ENCODE data around the gene WDR35. TPM values are rescaled to one million over a fixed set of nuclear protein-coding genes. Genes with fewer than 3 reads are reported as not detected.
A peak's percentile ranks its signal among the peaks of the same experiment; 100 is the strongest.

WDR35 gene
- total RNA-seq, 1 experiment from 2014 or later = 15.5 TPM

- TF ChIP-seq, protein P1, sequence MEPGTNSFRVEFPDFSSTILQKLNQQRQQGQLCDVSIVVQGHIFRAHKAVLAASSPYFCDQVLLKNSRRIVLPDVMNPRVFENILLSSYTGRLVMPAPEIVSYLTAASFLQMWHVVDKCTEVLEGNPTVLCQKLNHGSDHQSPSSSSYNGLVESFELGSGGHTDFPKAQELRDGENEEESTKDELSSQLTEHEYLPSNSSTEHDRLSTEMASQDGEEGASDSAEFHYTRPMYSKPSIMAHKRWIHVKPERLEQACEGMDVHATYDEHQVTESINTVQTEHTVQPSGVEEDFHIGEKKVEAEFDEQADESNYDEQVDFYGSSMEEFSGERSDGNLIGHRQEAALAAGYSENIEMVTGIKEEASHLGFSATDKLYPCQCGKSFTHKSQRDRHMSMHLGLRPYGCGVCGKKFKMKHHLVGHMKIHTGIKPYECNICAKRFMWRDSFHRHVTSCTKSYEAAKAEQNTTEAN (CRISPR knock-in tag; IDR thresholded peaks at IDR 0.05) = peak; percentile 72; the same call in 1 of the 2 replicates
- TF ChIP-seq AFF4 (CRISPR knock-in tag; IDR thresholded peaks at IDR 0.05; ENCODE audit: borderline replicate concordance) (0 out of 2 replicates have a peak, but pooled peaks have one; percentile 67), GABPB1 (CRISPR knock-in tag; IDR thresholded peaks at IDR 0.05) (peak; percentile 45; the same call in 1 of the 2 replicates), ZNF232 (CRISPR knock-in tag; IDR thresholded peaks at IDR 0.05) (0 out of 2 replicates have a peak, but pooled peaks have one; percentile 67), MAX (CRISPR knock-in tag; IDR thresholded peaks at IDR 0.05) (peak; percentile 65), ZNF121 (CRISPR knock-in tag; IDR thresholded peaks at IDR 0.05) (peak; percentile 98), ZNF423 (CRISPR knock-in tag; IDR thresholded peaks at IDR 0.05) (peak; percentile 12), TEAD1 (CRISPR knock-in tag; IDR thresholded peaks at IDR 0.05) (peak; percentile 24; the same call in 1 of the 2 replicates), CREM (CRISPR knock-in tag; IDR thresholded peaks at IDR 0.05) (peak; percentile 55; the same call in 1 of the 2 replicates), ZNF425 (CRISPR knock-in tag; conservative IDR thresholded peaks at IDR 0.05) (no peak), CBFB (CRISPR knock-in tag; IDR thresholded peaks at IDR 0.05; ENCODE audit: low read depth) (0 out of 2 replicates have a peak, but pooled peaks have one; percentile 71)
- TF ChIP-seq, protein P2, sequence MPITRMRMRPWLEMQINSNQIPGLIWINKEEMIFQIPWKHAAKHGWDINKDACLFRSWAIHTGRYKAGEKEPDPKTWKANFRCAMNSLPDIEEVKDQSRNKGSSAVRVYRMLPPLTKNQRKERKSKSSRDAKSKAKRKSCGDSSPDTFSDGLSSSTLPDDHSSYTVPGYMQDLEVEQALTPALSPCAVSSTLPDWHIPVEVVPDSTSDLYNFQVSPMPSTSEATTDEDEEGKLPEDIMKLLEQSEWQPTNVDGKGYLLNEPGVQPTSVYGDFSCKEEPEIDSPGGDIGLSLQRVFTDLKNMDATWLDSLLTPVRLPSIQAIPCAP (CRISPR knock-in tag; IDR thresholded peaks at IDR 0.05) = no peak
- TF ChIP-seq, protein P3, sequence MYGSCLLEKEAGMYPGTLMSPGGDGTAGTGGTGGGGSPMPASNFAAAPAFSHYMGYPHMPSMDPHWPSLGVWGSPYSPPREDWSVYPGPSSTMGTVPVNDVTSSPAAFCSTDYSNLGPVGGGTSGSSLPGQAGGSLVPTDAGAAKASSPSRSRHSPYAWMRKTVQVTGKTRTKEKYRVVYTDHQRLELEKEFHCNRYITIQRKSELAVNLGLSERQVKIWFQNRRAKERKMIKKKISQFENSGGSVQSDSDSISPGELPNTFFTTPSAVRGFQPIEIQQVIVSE (CRISPR knock-in tag; IDR thresholded peaks at IDR 0.05; ENCODE audit: borderline replicate concordance) = no peak
- TF ChIP-seq, protein P4, sequence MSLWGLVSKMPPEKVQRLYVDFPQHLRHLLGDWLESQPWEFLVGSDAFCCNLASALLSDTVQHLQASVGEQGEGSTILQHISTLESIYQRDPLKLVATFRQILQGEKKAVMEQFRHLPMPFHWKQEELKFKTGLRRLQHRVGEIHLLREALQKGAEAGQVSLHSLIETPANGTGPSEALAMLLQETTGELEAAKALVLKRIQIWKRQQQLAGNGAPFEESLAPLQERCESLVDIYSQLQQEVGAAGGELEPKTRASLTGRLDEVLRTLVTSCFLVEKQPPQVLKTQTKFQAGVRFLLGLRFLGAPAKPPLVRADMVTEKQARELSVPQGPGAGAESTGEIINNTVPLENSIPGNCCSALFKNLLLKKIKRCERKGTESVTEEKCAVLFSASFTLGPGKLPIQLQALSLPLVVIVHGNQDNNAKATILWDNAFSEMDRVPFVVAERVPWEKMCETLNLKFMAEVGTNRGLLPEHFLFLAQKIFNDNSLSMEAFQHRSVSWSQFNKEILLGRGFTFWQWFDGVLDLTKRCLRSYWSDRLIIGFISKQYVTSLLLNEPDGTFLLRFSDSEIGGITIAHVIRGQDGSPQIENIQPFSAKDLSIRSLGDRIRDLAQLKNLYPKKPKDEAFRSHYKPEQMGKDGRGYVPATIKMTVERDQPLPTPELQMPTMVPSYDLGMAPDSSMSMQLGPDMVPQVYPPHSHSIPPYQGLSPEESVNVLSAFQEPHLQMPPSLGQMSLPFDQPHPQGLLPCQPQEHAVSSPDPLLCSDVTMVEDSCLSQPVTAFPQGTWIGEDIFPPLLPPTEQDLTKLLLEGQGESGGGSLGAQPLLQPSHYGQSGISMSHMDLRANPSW (CRISPR knock-in tag; conservative IDR thresholded peaks at IDR 0.05; ENCODE audit: low read depth) = no peak
- TF ChIP-seq, protein P5, sequence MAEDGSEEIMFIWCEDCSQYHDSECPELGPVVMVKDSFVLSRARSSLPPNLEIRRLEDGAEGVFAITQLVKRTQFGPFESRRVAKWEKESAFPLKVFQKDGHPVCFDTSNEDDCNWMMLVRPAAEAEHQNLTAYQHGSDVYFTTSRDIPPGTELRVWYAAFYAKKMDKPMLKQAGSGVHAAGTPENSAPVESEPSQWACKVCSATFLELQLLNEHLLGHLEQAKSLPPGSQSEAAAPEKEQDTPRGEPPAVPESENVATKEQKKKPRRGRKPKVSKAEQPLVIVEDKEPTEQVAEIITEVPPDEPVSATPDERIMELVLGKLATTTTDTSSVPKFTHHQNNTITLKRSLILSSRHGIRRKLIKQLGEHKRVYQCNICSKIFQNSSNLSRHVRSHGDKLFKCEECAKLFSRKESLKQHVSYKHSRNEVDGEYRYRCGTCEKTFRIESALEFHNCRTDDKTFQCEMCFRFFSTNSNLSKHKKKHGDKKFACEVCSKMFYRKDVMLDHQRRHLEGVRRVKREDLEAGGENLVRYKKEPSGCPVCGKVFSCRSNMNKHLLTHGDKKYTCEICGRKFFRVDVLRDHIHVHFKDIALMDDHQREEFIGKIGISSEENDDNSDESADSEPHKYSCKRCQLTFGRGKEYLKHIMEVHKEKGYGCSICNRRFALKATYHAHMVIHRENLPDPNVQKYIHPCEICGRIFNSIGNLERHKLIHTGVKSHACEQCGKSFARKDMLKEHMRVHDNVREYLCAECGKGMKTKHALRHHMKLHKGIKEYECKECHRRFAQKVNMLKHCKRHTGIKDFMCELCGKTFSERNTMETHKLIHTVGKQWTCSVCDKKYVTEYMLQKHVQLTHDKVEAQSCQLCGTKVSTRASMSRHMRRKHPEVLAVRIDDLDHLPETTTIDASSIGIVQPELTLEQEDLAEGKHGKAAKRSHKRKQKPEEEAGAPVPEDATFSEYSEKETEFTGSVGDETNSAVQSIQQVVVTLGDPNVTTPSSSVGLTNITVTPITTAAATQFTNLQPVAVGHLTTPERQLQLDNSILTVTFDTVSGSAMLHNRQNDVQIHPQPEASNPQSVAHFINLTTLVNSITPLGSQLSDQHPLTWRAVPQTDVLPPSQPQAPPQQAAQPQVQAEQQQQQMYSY (CRISPR knock-in tag; IDR thresholded peaks at IDR 0.05) = no peak
These were observed 126.4 kb downstream of the WDR35 start (continued) for GRCh38 chr2:19863303-19864041.
